IMR-90 (cell line): Measurements from ENCODE around the gene ZMIZ1. TPM values are rescaled to one million over a fixed set of nuclear protein-coding genes. Genes with fewer than 3 reads are reported as not detected.

Source experiments
- ATAC-seq: fragments of 200-7000 bp; cut with Tn5 transposase; 2 replicates; pipeline ENCODE4 v1.9.1; 2020; ENCODE audit warnings: low read depth, mild to moderate bottlenecking, moderate library complexity
- BruUV-seq: library from RNA; stranded (reverse); fragments of 400-500 nt; replicated peaks from 2 replicates; lab custom pipeline; 2021; lab: Mats Ljungman, UMichigan
- CTCF ChIA-PET: fragments of 300-600 bp; formaldehyde crosslinking; extraction: SDS; loops from one replicate; lab custom pipeline; 2021; ENCODE audit warnings: antibody characterized with exemption; lab: Yijun Ruan, JAX
- POLR2A ChIA-PET: fragments of 300-600 bp; sonication (Branson Sonifier 250); formaldehyde crosslinking; loops from one replicate; lab custom pipeline; 2022; ENCODE audit warnings: antibody characterized with exemption; ENCODE audit not compliant: unreplicated experiment; lab: Charles Lee
- DNase-seq: peaks from one replicate; pipeline ENCODE4 v3.0.0; 2013
- H2AFZ ChIP-seq: replicated peaks from 2 replicates; pipeline ENCODE3; 2013; ENCODE audit warnings: low read length, mild to moderate bottlenecking; ENCODE audit not compliant: poor library complexity
- H2AK5ac ChIP-seq: 2 replicates; pipeline ENCODE4 v1.6.1; 2013; ENCODE audit warnings: low read depth, low read length, inconsistent platforms
- H2AK9ac ChIP-seq: replicated peaks from 2 replicates; pipeline ENCODE3; 2013; ENCODE audit warnings: mild to moderate bottlenecking, low read depth, low read length, moderate library complexity; ENCODE audit not compliant: poor library complexity
- H2BK120ac ChIP-seq: 2 replicates; pipeline ENCODE4 v1.6.1; 2013; ENCODE audit warnings: low read depth, low read length, inconsistent platforms
- H2BK15ac ChIP-seq: 3 replicates; pipeline ENCODE4 v1.6.1; 2013; ENCODE audit warnings: low read depth, low read length, inconsistent platforms
- H2BK20ac ChIP-seq: 2 replicates; pipeline ENCODE4 v1.6.1; 2013; ENCODE audit warnings: low read depth, mild to moderate bottlenecking, inconsistent platforms, low read length, moderate library complexity
- H2BK5ac ChIP-seq: 2 replicates; pipeline ENCODE4 v1.6.1; 2013; ENCODE audit warnings: mild to moderate bottlenecking, low read depth, low read length, inconsistent platforms; ENCODE audit not compliant: poor library complexity, severe bottlenecking
- H3K14ac ChIP-seq: replicated peaks from 2 replicates; pipeline ENCODE4 v1.6.1; 2013; ENCODE audit warnings: low read depth, low read length, inconsistent platforms
- H3K18ac ChIP-seq: 2 replicates; pipeline ENCODE4 v1.6.1; 2013; ENCODE audit warnings: low read depth, low read length, control low read depth
- H3K23ac ChIP-seq: 2 replicates; pipeline ENCODE4 v1.6.1; 2013; ENCODE audit warnings: low read depth, low read length, inconsistent platforms
- H3K27ac ChIP-seq: 2 replicates; pipeline ENCODE4 v1.5.1; 2013; ENCODE audit warnings: mild to moderate bottlenecking, control low read depth, low read length; ENCODE audit not compliant: insufficient read depth
- H3K27me3 ChIP-seq: 2 replicates; pipeline ENCODE4 v1.6.1; 2013; ENCODE audit warnings: low read length; ENCODE audit not compliant: control insufficient read depth, insufficient read depth
- H3K36me3 ChIP-seq: 2 replicates; pipeline ENCODE4 v1.6.1; 2013; ENCODE audit warnings: low read length, mixed read lengths; ENCODE audit not compliant: control insufficient read depth, insufficient read depth
- H3K4ac ChIP-seq: 2 replicates; pipeline ENCODE4 v1.6.1; 2013; ENCODE audit warnings: low read depth, low read length, inconsistent platforms
- H3K4me1 ChIP-seq: 2 replicates; pipeline ENCODE4 v1.6.1; 2013; ENCODE audit warnings: low read length, mixed read lengths; ENCODE audit not compliant: control insufficient read depth, insufficient read depth
- H3K4me2 ChIP-seq: 2 replicates; pipeline ENCODE4 v1.6.1; 2013; ENCODE audit warnings: low read depth, mild to moderate bottlenecking, control low read depth, low read length, moderate library complexity
- H3K4me3 ChIP-seq: 2 replicates; pipeline ENCODE4 v1.5.1; 2013; ENCODE audit warnings: low read depth, mild to moderate bottlenecking, control low read depth, low read length, moderate library complexity; ENCODE audit not compliant: insufficient read depth
- H3K56ac ChIP-seq: 2 replicates; pipeline ENCODE4 v1.6.1; 2013; ENCODE audit warnings: low read length, inconsistent platforms; ENCODE audit not compliant: insufficient read depth; ENCODE audit errors: extremely low read depth
- H3K79me1 ChIP-seq, 2 experiments: 2 replicates each; pipeline ENCODE4 v1.6.1; 2013; ENCODE audit warnings: low read length in 2 of 2, inconsistent platforms in 1 of 2, low read depth in 1 of 2
- H3K9ac ChIP-seq: 2 replicates; pipeline ENCODE4 v1.6.1; 2013; ENCODE audit warnings: low read depth, low read length, control low read depth
- H3K9me1 ChIP-seq: 2 replicates; pipeline ENCODE4 v1.6.1; 2013; ENCODE audit warnings: low read length, inconsistent platforms; ENCODE audit not compliant: insufficient read depth
- H3K9me3 ChIP-seq: 2 replicates; pipeline ENCODE4 v1.6.1; 2013; ENCODE audit warnings: low read length; ENCODE audit not compliant: control insufficient read depth, insufficient read depth
- H4K20me1 ChIP-seq: 2 replicates; pipeline ENCODE4 v1.6.1; 2013; ENCODE audit warnings: low read length, inconsistent platforms; ENCODE audit not compliant: insufficient read depth
- H4K5ac ChIP-seq: 2 replicates; pipeline ENCODE4 v1.6.1; 2013; ENCODE audit warnings: mild to moderate bottlenecking, low read depth, low read length, control low read depth
- H4K8ac ChIP-seq, 2 experiments: 2 replicates each; pipeline ENCODE4 v1.6.1; 2013; ENCODE audit warnings: low read depth in 2 of 2, low read length in 2 of 2, control low read depth in 1 of 2, inconsistent platforms in 1 of 2
- H4K91ac ChIP-seq: 2 replicates; pipeline ENCODE4 v1.6.1; 2013; ENCODE audit warnings: low read depth, low read length, inconsistent platforms; ENCODE audit not compliant: insufficient read depth
- CEBPB ChIP-seq: IDR thresholded peaks from 2 replicates; pipeline ENCODE4 v1.6.1; 2012; ENCODE audit warnings: low read depth, low read length, improper control_type of control experiment
- CTCF ChIP-seq: conservative IDR thresholded peaks from 2 replicates; pipeline ENCODE4 v1.5.1; 2012; ENCODE audit warnings: mild to moderate bottlenecking, low read depth, low read length, improper control_type of control experiment
- ELK1 ChIP-seq: fragments of 150-350 bp; IDR thresholded peaks from 2 replicates; pipeline ENCODE4 v1.6.1; 2016; ENCODE audit warnings: low read depth, mild to moderate bottlenecking, low read length, moderate library complexity, borderline replicate concordance
- FOS ChIP-seq: fragments of 150-350 bp; IDR thresholded peaks from 2 replicates; pipeline ENCODE4 v1.6.1; 2016; ENCODE audit warnings: low read depth, low read length
- MAFK ChIP-seq: IDR thresholded peaks from 2 replicates; pipeline ENCODE4 v1.6.1; 2012; ENCODE audit warnings: low read depth, low read length, improper control_type of control experiment
- MAZ ChIP-seq: IDR thresholded peaks from 2 replicates; pipeline ENCODE4 v1.6.1; 2012; ENCODE audit warnings: low read depth, mild to moderate bottlenecking, low read length, improper control_type of control experiment, moderate library complexity, borderline replicate concordance
- MXI1 ChIP-seq: IDR thresholded peaks from 2 replicates; pipeline ENCODE4 v1.6.1; 2012; ENCODE audit warnings: low read depth, mild to moderate bottlenecking, low read length, moderate library complexity, borderline replicate concordance
- NFE2L2 ChIP-seq: fragments of 150-350 bp; IDR thresholded peaks from 2 replicates; pipeline ENCODE4 v1.6.1; 2016; ENCODE audit warnings: low read depth, mild to moderate bottlenecking, low read length
- RAD21 ChIP-seq: IDR thresholded peaks from 2 replicates; pipeline ENCODE4 v1.6.1; 2012; ENCODE audit warnings: low read length, improper control_type of control experiment
- SMC3 ChIP-seq: fragments of 150-350 bp; IDR thresholded peaks from 2 replicates; pipeline ENCODE4 v1.6.1; 2016; ENCODE audit warnings: low read depth, mild to moderate bottlenecking, antibody characterized with exemption, low read length, moderate library complexity
- USF2 ChIP-seq: fragments of 150-350 bp; IDR thresholded peaks from 2 replicates; pipeline ENCODE4 v1.6.1; 2017; ENCODE audit warnings: mild to moderate bottlenecking, antibody characterized with exemption, low read length, low read depth
- WGBS, 2 experiments: methylation state at CpG; one replicate each; pipeline versions ENCODE4 v1.1.5 to v1.1.7; 2013; ENCODE audit warnings: missing lambda C conversion rate in 2 of 2; ENCODE audit not compliant: insufficient read length in 1 of 2; ENCODE audit errors: extremely low coverage in 2 of 2; 5-methylcytosine and 5-hydroxymethylcytosine counted together
- dilution Hi-C: fragments of 300-500 bp; cut with HindIII; formaldehyde crosslinking; loops from one replicate; pipeline ENCODE4 v1.14.3; 2018; ENCODE audit warnings: low sequenced_read_pairs; ENCODE audit not compliant: unreplicated experiment
- in situ Hi-C: fragments of 300-500 bp; cut with MboI; formaldehyde crosslinking; loops from 3 replicates; pipeline ENCODE4 v1.14.3; 2019; ENCODE audit warnings: low sequenced_read_pairs, inconsistent platforms, mixed read lengths
- intact Hi-C: fragments of 100-400 bp; cut with micrococcal nuclease; formaldehyde crosslinking; loops from 2 replicates; pipeline ENCODE4 v1.10.0; 2022
- polyA plus RNA-seq, 3 experiments: library from polyadenylated mRNA; depleted of rRNA; stranded (reverse); fragments of >200 nt; gene quantifications; 2 replicates each; pipeline ENCODE4 v1.2.3, GENCODE V29; 2012; ENCODE audit warnings: low replicate concordance in 1 of 3
- total RNA-seq: library from RNA; depleted of rRNA; stranded (reverse); fragments of >200 nt; gene quantifications from 2 replicates; pipeline ENCODE4 v1.2.3, GENCODE V29; 2012

Gene ZMIZ1
- total and polyA plus RNA-seq, 2 of the 4 experiments (the other 2 are of a cell fraction): 6.6 to 48.7 TPM

GRCh38 chr10:79206300-79207095 lies 137.7 kb downstream of the ZMIZ1 start (continued):
- no peak for TF ChIP-seq MAZ

- dilution Hi-C loops (no loop called here), in situ Hi-C loops (no loop called here), intact Hi-C loops (no loop called here)
- Histone ChIP-seq H3K56ac (no peak overlapping the region), H3K36me3 (peaks cover 87% of the 10 kb centered on the region), H2AK9ac (no peak overlapping the region), H3K79me1 (peaks cover 40 to 85% of the 10 kb centered on the region in 2 experiments), H4K8ac (no peak overlapping the region), H2BK20ac (no peak overlapping the region), H3K18ac (no peak overlapping the region), H4K20me1 (peaks cover 63% of the 10 kb centered on the region), H3K27me3 (no peaks in the 10 kb centered on the region), H3K4ac (no peak overlapping the region), H3K4me2 (no peak overlapping the region), H3K9me1 (no peaks in the 10 kb centered on the region), H2AFZ (no peak overlapping the region), H3K27ac (no peak overlapping the region), H2AK5ac (no peak overlapping the region), H3K9ac (no peak overlapping the region), H2BK15ac (no peak overlapping the region), H3K9me3 (no peaks in the 10 kb centered on the region), H3K4me1 (0 out of 2 replicates have a peak, but pooled peaks cover 3% of the 10 kb centered on the region), H3K14ac (no peak overlapping the region), H4K5ac (no peak overlapping the region), H3K23ac (no peak overlapping the region), H2BK5ac (no peak overlapping the region), H2BK120ac (no peak overlapping the region), H4K91ac (no peak overlapping the region), H3K4me3 (no peak overlapping the region)
- CTCF ChIA-PET: no interaction called here
- TF ChIP-seq FOS: no peak
- no peak for TF ChIP-seq RAD21
- TF ChIP-seq SMC3: no peak
- no peak for TF ChIP-seq CEBPB
- TF ChIP-seq USF2: no peak
- TF ChIP-seq MAFK: no peak
- no peak for TF ChIP-seq ELK1
- TF ChIP-seq CTCF: no peak
- TF ChIP-seq NFE2L2: no peak
- no peak for TF ChIP-seq MXI1
- BruUV-seq: no TSS peak
- POLR2A ChIA-PET: no interaction called here
- no peak for DNase-seq
- ATAC-seq: no peak
- 83% methylated on average over 1 of the region's 4 CpGs; no CpG with 5 or more reads in 1 of the 2 experiments for WGBS, 2 experiments
These were observed 138.3 kb downstream of the ZMIZ1 start for GRCh38 chr10:79207096-79207357.
